Left hindlimb (tissue), 1 donor: ENCODE measurements around the gene NEK7.

Experiments
- DNase-seq: peaks from one replicate; pipeline ENCODE4 v3.0.0-alpha.2; 2018

Gene NEK7

DNA sequence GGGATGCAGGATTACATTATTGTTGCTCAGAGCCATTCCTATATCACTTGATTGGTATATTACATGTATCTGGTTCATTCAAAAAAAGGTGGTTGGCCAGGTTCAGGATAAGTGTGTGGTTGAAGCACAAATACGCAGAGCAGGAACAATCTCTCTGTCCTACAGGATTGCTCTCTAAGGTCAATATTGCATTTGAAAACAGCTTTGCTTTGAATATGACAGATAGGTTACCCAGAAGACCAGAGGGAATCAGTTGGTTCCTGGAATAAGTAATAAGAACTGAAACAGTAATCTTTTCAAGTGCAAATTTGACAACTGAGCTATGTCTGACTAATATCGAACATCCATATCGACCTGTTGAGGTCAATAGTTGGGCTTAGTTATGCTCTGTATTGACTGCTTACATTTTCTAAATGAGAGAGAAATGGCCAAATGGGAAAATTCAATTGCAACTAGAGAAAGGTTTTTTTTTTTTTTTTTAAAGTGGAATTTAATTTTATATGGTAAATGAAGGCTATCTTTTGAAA lies 206.9 kb downstream of the NEK7 start:
- DNase-seq: no peak

DNA sequence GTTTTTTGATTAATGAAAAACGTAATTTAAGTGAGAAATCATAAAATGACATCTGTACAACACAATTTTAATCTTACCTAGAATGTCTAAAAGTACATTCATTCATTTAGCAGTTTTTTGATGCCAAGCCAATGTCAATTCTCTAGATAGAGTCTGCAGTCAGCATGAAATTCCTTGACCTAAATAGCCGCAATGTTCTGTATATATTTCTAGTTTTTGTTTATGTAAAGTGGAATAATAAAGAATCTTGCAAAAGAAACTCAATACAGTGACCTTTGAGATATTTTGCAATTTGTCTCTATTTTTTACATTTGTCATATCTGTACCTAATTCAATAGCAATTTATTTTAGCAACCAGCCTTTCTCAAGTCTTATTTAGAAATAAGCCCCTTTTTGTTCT lies 207.7 kb downstream of the NEK7 start:
- DNase-seq: no peak

DNA sequence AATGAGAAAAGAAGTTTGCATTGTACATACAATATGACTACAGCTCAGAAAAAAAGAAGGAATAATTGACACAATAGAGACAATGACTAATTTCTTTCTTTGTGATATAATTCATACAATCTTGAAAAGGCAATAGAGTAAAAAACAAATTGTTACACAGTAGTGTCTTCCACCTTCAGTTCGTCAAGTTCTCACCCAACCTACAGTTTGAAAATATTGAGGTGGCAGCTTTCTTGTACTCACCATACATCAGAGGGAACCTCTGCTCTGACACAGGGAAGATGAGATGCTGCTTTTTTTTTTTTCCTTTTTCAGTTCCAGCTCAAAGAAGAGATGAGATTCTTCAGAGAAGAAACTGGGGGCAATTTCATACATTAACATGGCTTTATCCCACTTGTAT lies 210.5 kb downstream of the NEK7 start:
- DNase-seq: no peak

DNA sequence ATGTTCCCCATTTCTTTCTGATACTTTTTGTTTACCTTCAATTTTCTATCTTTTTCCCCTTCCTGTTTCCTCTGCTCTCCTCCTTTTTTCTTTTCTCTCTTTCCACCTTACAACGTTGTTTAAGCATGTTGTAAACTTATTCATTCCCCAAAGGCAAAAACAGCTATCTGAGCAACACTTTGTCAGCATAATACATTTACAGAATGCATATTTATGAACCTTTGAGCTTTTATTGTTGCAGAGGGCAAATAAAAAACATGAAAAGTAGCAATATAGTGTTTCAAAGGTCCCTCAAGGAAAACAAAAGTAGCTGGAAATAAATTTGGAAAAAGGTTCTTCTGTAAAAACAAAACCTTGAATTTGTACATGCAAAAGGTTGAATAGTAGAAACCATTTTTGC lies 214.2 kb downstream of the NEK7 start:
- DNase-seq: no peak
